KG1 (cell line): ENCODE measurements around the gene NTNG2.
"Not testable (repeated sequence)": the region's sequence is repeated elsewhere in the genome, so short reads cannot be mapped to it uniquely, and the experiment has no call there.

ENCODE experiments used
- DNase-seq: peaks from one replicate; lab custom pipeline; 2025; lab: John Stamatoyannopoulos, UW

The NTNG2 gene

DNA sequence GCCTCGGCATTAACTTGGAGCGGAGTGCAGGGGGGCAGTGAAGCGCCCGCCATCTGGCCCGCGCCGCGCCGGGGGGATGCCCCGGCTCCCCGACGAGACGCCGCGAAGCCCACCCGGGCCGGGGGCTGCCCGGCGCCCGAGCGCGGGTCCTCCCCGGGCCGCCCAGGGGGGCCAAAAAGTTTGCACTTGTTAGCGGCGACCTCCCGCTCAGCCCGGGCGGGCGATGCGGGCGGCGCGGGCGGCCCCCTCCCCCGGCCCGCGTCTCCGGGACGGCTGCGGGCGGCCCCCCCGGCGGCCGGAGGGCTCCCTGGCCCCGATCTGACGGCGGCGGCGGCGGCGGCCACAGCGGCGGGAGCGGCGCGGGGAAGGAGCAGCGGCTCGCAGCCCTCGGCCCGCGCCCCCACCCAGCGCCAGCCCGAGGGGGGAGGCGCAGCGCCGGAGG, at the start of gene NTNG2:
NTNG2 (plus strand) TSS at position 316 of the 442 bp plus-strand sequence. CDS start 4,774 bp downstream, outside the sequence.
- DNase-seq = no peak

- peak; percentile 4 for DNase-seq
Measured at GRCh38 chr9:132114102-132114707, 47.7 kb upstream of the NTNG2 start.

- DNase-seq = no peak
Measured at GRCh38 chr9:132116583-132116982, 45.3 kb upstream of the NTNG2 start.

DNA sequence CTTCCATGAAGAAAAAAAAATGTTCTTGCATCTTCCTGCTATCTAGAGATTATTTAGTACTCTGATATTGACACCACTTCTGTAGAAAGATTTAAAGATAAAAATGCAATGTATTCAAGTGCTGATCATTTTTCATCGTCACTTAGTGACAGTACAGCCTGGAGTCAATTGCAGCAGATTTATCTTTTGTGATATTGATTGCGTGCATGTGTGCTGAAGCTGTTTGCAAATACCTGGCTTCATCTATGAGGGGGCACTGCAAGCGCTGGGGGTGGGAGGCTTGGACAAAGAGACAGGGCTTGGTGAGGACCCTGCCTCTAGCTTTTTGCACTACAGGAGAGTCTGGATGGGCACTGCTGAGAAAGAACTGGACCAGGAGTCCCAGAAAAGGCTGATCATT, 44.2 kb upstream of the NTNG2 start:
- DNase-seq = no peak

DNA sequence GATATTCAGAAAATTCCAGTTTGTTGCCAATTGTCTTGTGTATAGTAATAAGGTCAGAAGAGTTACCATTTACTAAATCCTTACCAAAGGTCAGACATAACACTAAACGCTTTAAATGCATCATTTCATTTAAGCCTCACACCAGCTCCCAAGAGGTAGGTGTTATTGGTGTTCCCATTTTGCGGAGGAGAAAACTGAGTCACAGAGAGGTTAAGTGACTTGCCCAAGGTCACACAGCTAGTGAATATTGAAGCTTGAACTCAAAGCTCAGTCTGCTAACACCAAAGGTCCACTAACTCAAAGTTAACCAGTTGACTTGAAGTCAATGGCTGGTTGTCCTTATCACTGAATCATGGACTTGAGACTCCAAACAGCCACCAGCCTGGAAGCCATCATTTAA, 40.8 kb upstream of the NTNG2 start:
- no peak for DNase-seq

- DNase-seq = no peak
Measured at GRCh38 chr9:132124800-132125199, 37.1 kb upstream of the NTNG2 start.

DNA sequence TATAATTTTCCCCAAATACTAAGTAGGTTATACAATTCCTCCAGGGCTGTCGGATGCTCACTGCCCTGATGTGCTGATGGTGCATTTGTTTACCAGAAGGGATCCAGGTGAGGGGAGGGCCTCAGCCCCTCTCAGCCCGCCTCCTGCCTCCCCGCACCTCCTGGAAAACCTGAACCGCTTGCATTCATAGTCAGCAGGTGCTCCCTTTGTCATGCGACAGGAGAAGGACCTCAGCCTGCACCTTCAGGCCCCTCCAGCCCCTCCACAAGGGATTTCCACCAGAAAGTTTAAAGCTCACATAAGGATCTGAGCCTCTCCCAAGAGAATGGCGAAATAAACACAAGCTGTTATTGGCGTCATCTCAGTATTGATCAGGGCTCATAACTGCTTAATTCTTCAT, 36.5 kb upstream of the NTNG2 start:
- DNase-seq = no peak

DNA sequence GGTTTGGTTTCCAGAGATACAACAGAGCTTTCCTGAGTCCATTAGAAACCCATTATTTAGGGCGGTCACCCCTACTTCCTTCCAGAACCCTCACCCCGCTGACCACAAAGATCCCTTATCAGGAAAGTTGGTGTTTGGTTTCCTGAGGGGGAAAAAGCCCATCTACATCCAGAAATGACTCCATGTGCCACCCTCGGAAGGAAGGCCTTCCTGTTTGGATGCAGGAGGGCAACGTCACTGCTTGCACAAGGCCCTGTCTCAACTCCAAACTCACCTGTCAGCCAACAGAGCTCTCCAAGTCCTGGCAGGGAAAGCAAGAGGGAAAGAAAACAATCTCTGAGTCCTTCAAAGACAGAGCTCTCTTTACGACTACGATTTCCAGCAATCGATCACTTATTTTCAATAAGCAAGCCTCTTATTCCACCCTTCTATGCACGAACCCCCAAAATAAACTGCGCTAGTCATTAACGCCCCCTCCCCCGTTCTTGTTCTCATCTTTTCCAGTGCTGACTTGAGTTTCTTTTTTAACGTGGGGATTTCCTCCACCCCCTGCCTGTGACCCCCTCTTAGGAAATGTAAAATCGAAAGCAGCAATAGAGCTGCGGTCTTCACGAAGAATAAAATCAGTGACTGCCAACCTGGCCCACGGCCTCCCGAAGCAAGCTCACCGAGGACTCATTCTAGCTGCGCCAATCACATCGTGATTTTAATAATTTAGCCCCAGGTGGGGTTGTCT, 35.7 kb upstream of the NTNG2 start:
- DNase-seq = no peak

GRCh38 chr9:132126680-132127236, 35.1 kb upstream of the NTNG2 start:
- no peak for DNase-seq

GRCh38 chr9:132127888-132128534, 33.8 kb upstream of the NTNG2 start:
- no peak for DNase-seq

- no peak for DNase-seq
Measured at GRCh38 chr9:132129535-132129934, 32.3 kb upstream of the NTNG2 start.

GRCh38 chr9:132134085-132134484, 27.8 kb upstream of the NTNG2 start:
- not testable (repeated sequence) for DNase-seq

GRCh38 chr9:132135456-132135855, 26.4 kb upstream of the NTNG2 start:
- no peak for DNase-seq

GRCh38 chr9:132136151-132136780, 25.6 kb upstream of the NTNG2 start:
- no peak for DNase-seq

DNA sequence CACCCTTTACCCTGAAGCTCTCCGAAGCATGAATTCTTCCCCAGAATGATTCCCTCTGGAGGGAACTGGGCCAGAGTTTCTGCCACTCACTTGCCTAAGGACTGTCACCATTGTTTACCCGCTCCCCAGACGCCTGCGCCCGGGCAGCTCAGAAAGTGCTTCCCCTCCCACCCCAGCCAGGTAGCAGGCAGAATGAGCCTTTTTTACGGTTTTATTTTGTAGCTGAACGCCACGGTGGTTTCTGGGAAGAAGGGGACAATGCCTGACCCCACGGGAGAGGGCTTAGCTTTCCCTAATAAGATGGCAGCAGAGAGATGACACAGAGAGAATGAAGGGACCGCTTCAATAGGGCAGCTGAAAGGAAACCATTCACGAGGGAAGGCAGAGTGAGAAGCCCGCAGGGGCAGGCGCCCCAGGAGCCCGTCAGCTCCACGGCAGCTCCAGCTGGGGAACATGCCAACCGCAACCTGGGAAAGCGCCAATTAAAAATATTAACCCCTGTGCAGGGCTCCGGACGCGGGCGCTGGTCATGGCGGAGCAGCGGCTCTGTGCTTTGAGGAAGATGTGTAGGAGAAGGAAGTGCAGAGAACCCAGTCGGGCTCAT, 20.4 kb upstream of the NTNG2 start:
- DNase-seq = no peak

GRCh38 chr9:132141948-132142594, 19.8 kb upstream of the NTNG2 start:
- no peak for DNase-seq

GRCh38 chr9:132142924-132143323, 18.9 kb upstream of the NTNG2 start:
- DNase-seq = no peak

- no peak for DNase-seq
Measured at GRCh38 chr9:132143359-132143758, 18.5 kb upstream of the NTNG2 start.

- no peak for DNase-seq
Measured at GRCh38 chr9:132144708-132145365, 17.0 kb upstream of the NTNG2 start.

DNA sequence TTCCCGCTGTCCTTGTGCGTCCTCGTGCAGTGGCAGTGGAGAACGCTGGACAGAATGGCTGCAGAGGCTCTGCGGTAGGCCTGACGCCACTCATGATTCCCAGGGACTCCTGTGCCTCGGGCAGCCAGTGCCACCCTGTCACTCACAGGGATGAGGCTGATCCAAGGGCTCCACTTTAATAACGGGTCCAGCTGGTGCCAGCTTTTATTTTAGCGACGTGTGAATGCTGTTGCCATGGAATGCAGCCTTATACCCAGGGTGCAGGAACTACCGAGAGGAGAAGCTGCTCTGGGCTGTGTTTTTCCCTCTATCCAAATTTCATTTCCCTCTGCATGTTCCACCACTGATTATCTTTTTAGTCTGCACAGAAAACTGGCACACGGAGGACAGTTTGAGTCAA, 15.8 kb upstream of the NTNG2 start:
- no peak for DNase-seq

DNA sequence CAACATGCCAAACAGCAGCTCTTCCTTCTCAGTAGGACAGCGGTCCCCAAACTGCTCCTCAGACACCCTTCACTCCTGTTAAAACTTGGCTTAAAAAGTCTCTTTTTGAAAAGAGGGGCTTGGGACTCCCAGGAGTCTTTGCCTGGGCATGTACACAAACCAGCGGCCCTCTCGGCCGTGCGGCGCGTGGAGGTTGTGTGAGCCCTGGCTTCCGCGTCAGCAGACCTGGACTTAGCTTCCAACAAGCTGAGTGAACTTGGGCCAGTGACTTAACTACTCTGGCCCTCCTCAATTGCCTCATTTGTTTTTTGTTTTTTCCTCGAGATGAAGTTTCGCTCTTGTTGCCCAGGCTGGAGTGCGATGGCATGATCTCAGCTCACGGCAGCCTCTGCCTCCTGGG, 15.3 kb upstream of the NTNG2 start:
- no peak for DNase-seq
